Activated CD4-positive, alpha-beta T cell treated with anti-CD3 and anti-CD28 coated beads, Interleukin-2, amount 10 ng/mL, durations not matched to agents 7 days and 5 days (primary cell): ENCODE results near the gene MEGF6. TPM values are rescaled to one million over a fixed set of nuclear protein-coding genes. Genes with fewer than 3 reads are reported as not detected.
"Not testable (repeated sequence)": the region's sequence is repeated elsewhere in the genome, so short reads cannot be mapped to it uniquely, and the experiment has no call there.

Experiments used
- CTCF ChIA-PET: fragments of 350-600 bp; sonication (Branson Sonifier 250); formaldehyde crosslinking; loops from one replicate; lab custom pipeline; 2021; ENCODE audit warnings: antibody characterized with exemption; lab: Charles Lee
- POLR2A ChIA-PET: fragments of 350-600 bp; sonication (Branson Sonifier 250); formaldehyde crosslinking; loops from one replicate; lab custom pipeline; 2021; ENCODE audit warnings: antibody characterized with exemption; lab: Charles Lee
- DNase-seq: peaks from one replicate; pipeline ENCODE4 v3.0.0-alpha.2; 2020
- H3K27ac Mint-ChIP-seq: one replicate; pipeline ENCODE4 v1.8.0; 2021; ENCODE audit warnings: mild to moderate bottlenecking, moderate library complexity, mixed read lengths
- H3K27me3 Mint-ChIP-seq: one replicate; pipeline ENCODE4 v1.8.0; 2021; ENCODE audit warnings: mixed read lengths
- H3K36me3 Mint-ChIP-seq: one replicate; pipeline ENCODE4 v1.8.0; 2021; ENCODE audit warnings: low read depth, mixed read lengths
- H3K4me1 Mint-ChIP-seq: one replicate; pipeline ENCODE4 v1.8.0; 2021; ENCODE audit warnings: mixed read lengths
- H3K4me3 Mint-ChIP-seq: one replicate; pipeline ENCODE4 v1.8.0; 2021; ENCODE audit warnings: mild to moderate bottlenecking, moderate library complexity, mixed read lengths
- H3K9me3 Mint-ChIP-seq: one replicate; pipeline ENCODE4 v1.8.0; 2021; ENCODE audit warnings: mixed read lengths
- total RNA-seq, 2 experiments: library from RNA; stranded (reverse); gene quantifications; one replicate each; pipeline ENCODE4 v1.2.3, GENCODE V29; 2021

MEGF6 gene
- total RNA-seq, 2 experiments from 2014 or later, result 20.7 to 26.6 TPM

DNA sequence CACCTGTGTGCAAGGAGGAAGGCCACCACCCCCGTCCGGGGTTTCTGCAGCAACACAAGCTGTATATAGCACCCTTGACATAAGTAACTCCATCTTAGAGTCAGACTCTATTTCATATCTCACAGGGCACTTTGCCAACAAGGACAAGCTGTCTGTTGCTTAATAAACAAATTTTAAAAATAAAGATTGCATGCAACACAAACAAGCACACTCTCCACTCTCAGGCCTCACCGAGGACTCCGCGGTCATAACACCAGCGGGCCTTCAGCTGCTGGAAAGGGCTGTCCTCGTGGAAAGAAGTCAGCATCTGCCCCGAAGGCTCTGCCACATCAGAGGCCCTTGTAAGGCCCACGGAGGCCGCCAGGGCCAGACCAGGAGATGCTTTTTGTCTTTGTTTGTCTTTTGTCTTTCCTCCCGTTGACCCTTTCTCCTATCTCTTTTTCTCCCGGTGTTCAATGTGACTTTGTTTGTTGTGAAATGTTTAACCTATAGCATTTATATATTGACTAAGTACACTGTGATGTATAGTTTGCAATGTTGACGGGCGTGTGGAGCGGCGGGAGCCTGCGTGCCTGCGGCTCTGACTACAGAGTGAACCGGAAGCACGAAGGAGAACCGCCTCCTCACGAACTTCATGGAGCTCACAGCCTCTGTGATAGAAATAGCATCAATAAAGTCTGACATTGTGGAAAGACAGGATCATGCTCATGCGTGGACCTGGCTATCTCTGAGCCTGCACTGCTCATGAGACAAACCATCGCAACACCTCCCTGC is 24.1 kb downstream of the MEGF6 start:
- H3K4me1 Mint-ChIP-seq, result no peaks in the 10 kb centered on the region
- H3K27me3 Mint-ChIP-seq, result no peaks in the 10 kb centered on the region
- no peak overlapping the region for H3K27ac Mint-ChIP-seq
- POLR2A ChIA-PET, result no interaction called here
- H3K4me3 Mint-ChIP-seq, result no peak overlapping the region
- CTCF ChIA-PET, result no interaction called here
- H3K9me3 Mint-ChIP-seq, result peaks cover 7% of the 10 kb centered on the region
- H3K36me3 Mint-ChIP-seq, result no peaks in the 10 kb centered on the region
- no peak for DNase-seq

- no peak for DNase-seq
- Mint-ChIP-seq H3K9me3 (peaks cover 7% of the 10 kb centered on the region), H3K36me3 (no peaks in the 10 kb centered on the region), H3K27ac (no peak overlapping the region), H3K4me1 (no peaks in the 10 kb centered on the region), H3K27me3 (no peaks in the 10 kb centered on the region), H3K4me3 (no peak overlapping the region)
- ChIA-PET POLR2A (no interaction called here), CTCF (no interaction called here)
These were observed 25.3 kb downstream of the MEGF6 start for GRCh38 chr1:3585940-3586568.

GRCh38 chr1:3585353-3585868 is 25.9 kb downstream of the MEGF6 start:
- H3K27me3 Mint-ChIP-seq, H3K4me3 Mint-ChIP-seq, H3K4me1 Mint-ChIP-seq, POLR2A ChIA-PET, CTCF ChIA-PET, DNase-seq, H3K9me3 Mint-ChIP-seq, H3K27ac Mint-ChIP-seq, H3K36me3 Mint-ChIP-seq: not testable (repeated sequence)

DNA sequence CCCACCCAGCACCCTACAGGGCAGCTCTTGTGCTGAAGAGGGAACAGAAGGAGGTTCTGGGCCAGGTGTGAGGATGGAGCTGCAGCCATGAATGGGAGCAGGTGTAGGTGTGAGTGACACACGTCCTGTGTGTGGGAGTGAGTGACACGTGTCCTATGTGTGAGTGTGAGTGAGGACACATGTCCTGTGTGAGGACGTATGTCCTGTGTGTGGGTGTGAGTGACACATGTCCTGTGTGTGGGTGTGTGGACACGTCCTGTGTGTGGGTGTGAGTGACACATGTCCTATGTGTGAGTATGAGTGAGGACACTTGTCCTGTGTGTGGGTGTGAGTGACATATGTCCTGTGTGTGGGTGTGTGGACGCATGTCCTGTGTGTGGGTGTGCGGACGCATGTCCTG is 26.4 kb downstream of the MEGF6 start:
- no peak for DNase-seq
- Mint-ChIP-seq H3K9me3 (peaks cover 7% of the 10 kb centered on the region), H3K36me3 (no peaks in the 10 kb centered on the region), H3K4me3 (no peak overlapping the region), H3K27ac (no peak overlapping the region), H3K4me1 (no peaks in the 10 kb centered on the region), H3K27me3 (no peaks in the 10 kb centered on the region)
- ChIA-PET POLR2A (no interaction called here), CTCF (no interaction called here)

- POLR2A ChIA-PET, H3K27ac Mint-ChIP-seq, H3K4me3 Mint-ChIP-seq, CTCF ChIA-PET, DNase-seq, H3K9me3 Mint-ChIP-seq, H3K27me3 Mint-ChIP-seq, H3K4me1 Mint-ChIP-seq, H3K36me3 Mint-ChIP-seq: not testable (repeated sequence)
These were observed 27.6 kb downstream of the MEGF6 start for GRCh38 chr1:3583751-3584150.

DNA sequence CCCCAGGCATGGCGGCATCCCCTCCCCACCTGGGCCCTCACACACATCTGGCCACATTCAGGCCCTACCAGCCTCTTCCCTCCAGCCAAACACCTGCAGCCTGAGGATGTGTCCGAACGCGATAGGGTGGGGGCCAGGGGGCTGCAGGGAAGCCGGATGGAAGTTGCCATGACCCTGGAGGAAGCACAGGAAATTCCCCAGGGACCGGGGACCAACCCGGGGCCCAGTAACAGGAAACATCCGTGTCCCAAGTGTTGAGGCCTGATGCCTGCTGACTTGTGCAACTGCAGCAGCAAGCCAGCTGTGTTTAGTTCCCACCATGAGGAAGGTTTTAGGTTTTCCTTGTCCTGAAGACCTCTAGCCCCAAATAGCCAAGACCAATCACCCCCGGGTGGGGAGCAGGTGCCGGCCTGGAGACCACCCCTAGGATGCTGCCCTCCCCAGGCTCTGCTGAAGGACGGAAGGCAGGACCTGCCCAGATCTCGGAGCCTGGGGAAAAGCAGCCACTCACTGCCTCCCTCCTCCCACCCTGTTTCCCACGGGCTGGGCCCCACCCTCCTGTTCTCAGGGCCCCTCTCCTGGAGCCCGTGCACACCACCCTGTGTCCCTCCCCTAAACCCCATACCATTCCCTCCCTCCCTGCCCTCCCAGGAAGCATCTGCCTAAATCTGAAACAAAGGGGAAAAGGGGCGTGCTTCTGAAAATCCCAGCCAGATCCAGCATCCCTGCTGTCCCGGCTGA is 29.8 kb downstream of the MEGF6 start:
- H3K36me3 Mint-ChIP-seq, result no peaks in the 10 kb centered on the region
- no peaks in the 10 kb centered on the region for H3K4me1 Mint-ChIP-seq
- no peak overlapping the region for H3K4me3 Mint-ChIP-seq
- H3K27me3 Mint-ChIP-seq, result no peaks in the 10 kb centered on the region
- ChIA-PET POLR2A (no interaction called here), CTCF (no interaction called here)
- DNase-seq, result no peak
- H3K9me3 Mint-ChIP-seq, result peaks cover 7% of the 10 kb centered on the region
- H3K27ac Mint-ChIP-seq, result no peak overlapping the region

DNA sequence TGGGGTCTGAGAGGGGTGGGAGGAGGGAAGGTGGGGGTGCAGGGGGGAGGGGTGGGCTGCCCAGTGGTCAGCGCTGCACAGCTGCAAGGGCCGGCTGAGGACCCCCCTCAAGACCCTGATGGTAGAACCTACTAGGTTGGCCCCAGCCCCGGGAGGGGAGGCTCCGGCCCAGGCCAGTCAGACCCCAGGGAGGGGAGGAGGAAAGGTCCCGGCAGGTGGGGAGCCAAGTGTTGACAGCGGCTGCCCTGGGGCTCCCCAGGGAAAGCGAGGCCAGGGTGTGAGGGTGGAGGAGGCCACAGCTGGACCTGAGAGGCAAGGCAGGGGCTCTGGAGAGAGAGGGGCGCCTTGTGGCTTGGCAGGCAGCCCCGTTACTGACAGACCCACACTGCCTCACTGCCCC is 31.1 kb downstream of the MEGF6 start:
- Mint-ChIP-seq H3K36me3 (no peaks in the 10 kb centered on the region), H3K4me1 (no peaks in the 10 kb centered on the region), H3K27me3 (no peaks in the 10 kb centered on the region), H3K27ac (no peak overlapping the region), H3K4me3 (no peak overlapping the region), H3K9me3 (peaks cover 7% of the 10 kb centered on the region)
- POLR2A ChIA-PET, result no interaction called here
- CTCF ChIA-PET, result no interaction called here
- no peak for DNase-seq

DNA sequence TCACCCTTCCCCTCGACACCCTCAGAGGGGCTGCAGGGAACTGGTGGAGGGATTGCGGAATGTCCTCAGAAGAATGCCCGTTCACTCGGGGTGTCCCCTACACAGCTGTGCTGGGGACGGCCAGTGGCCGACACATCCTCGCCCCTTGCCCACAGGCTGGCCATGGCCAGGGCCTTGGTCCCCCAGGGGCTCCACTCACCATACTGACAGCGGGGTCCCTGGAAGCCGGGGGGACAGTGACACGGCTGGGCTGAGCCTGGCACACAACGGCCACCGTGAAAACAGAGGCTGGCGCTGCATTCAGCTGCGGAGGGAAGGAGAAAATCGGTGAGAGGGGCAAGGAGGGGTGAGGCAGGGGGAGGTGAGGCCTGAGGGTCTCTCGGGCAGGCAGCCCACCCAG is 31.7 kb downstream of the MEGF6 start:
- CTCF ChIA-PET, result no interaction called here

DNA sequence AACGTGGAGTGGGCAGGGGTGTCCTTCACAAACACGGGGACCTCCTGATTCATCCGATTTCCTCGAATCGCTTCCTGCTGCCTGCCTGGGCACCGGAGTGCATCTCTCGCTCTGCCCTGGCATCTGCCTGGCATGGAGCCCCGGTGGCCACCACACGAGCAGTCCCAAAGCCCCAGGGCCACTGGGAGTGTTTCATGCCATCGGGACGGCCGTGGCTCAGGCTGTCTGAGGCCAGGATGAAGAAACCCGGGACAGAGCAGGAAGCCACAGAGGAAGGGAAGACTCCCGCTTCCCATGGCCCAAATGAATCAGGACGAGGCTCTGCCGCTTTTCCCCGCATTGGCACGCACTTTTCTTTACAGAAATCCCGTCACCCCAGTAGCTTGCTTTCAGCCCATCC is 32.4 kb downstream of the MEGF6 start:
- no peak overlapping the region for H3K4me3 Mint-ChIP-seq
- DNase-seq, result no peak
- CTCF ChIA-PET, result no interaction called here
- H3K4me1 Mint-ChIP-seq, result no peaks in the 10 kb centered on the region
- POLR2A ChIA-PET, result no interaction called here
- no peaks in the 10 kb centered on the region for H3K36me3 Mint-ChIP-seq
- no peaks in the 10 kb centered on the region for H3K27me3 Mint-ChIP-seq
- H3K9me3 Mint-ChIP-seq, result peaks cover 4% of the 10 kb centered on the region
- peak overlapping the region; percentile 54 for H3K27ac Mint-ChIP-seq

More for the DNA sequence above, 31.7 kb downstream of the MEGF6 start:
- POLR2A ChIA-PET, result no interaction called here
- Mint-ChIP-seq H3K9me3 (peaks cover 7% of the 10 kb centered on the region), H3K27ac (no peak overlapping the region), H3K36me3 (no peaks in the 10 kb centered on the region), H3K4me1 (no peaks in the 10 kb centered on the region), H3K4me3 (no peak overlapping the region), H3K27me3 (no peaks in the 10 kb centered on the region)
- no peak for DNase-seq

DNA sequence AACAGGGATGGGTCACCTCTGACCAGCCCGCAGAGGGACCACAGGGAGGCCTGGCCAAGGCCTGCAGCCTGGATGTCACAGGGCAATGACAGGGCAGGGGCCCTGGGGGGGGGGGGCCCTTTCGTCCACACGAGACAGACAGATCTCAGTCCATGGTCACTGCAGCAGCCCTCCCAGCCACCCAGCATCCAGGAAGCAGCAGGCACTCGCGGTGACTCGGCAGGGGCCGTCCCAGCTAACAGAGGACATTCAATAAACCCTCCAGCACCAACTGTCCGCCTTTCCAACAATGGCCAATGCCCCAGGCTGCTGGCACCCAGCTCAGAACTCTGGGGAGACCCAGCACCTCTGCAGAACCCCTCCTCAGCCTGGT is 32.9 kb downstream of the MEGF6 start:
- ChIA-PET CTCF (no interaction called here), POLR2A (no interaction called here)
- no peaks in the 10 kb centered on the region for H3K27me3 Mint-ChIP-seq
- peaks cover 4% of the 10 kb centered on the region for H3K9me3 Mint-ChIP-seq
- H3K27ac Mint-ChIP-seq, result no peak overlapping the region
- no peaks in the 10 kb centered on the region for H3K4me1 Mint-ChIP-seq
- no peaks in the 10 kb centered on the region for H3K36me3 Mint-ChIP-seq
- no peak overlapping the region for H3K4me3 Mint-ChIP-seq
- DNase-seq, result no peak

DNA sequence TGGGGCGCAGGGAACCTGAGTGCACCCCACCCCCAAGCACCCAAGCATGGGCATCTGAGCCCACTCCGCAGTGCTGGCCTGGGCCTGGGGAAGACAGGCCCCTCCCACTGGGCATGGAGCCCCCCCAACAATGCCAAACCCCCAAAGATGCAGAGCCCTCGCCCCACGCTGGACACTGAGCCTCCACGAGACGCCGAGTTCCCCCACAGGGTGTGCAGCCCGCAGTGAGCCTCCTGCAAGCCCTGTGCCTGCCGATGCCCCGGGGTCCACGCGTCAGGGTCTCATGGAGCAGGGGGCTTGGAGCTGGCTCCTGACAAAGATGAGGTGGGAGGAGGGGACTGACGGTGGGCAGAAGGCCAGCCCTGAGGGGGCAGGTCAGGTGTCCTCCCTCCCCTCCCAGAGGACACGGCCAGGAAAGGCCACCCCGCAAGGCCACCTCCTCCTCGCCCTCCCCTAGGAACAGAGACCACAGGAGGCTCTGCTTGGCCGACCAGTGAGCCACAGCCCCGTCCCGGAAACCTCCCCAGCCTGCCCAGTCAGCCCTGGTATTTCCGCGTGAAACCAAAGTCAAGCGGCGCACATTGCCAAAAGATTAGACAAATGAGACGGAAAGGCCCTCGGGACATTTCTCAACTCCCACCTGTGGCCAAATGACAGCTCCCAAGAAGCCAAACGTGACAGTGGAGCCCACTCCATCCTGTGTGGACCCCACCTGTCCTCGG is 33.4 kb downstream of the MEGF6 start:
- CTCF ChIA-PET, result no interaction called here
- no peaks in the 10 kb centered on the region for H3K27me3 Mint-ChIP-seq
- no peaks in the 10 kb centered on the region for H3K4me1 Mint-ChIP-seq
- no peak overlapping the region for H3K4me3 Mint-ChIP-seq
- POLR2A ChIA-PET, result interaction anchor here (0.6 kb wide), 1 partner anchor 41 kb away, joined by 7 read pairs; no protein-coding TSS in a partner anchor
- no peak for DNase-seq
- no peaks in the 10 kb centered on the region for H3K36me3 Mint-ChIP-seq
- no peak overlapping the region for H3K27ac Mint-ChIP-seq
- peaks cover 4% of the 10 kb centered on the region for H3K9me3 Mint-ChIP-seq

DNA sequence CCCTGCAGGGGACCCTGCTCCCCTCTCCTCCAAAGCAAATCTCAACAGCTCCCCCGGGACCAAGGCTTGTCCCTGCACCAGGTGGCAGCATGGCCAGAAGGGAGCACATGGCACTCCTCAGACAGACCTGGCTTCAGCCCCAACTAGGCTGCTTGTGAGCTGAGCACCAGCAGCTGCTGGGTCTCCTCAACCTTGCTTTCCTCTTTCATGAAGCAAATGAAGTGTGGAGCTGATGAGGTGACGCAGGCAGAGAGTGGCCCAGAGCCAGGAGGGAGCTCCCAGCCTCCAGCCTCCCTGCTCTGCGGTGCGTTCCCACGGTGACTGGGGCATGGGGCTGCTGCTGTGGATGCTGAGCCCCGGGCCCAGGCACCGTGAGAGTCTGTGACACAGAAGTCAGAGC is 34.0 kb downstream of the MEGF6 start:
- POLR2A ChIA-PET, result interaction anchor here (0.6 kb wide), 1 partner anchor 41 kb away, joined by 7 read pairs; no protein-coding TSS in a partner anchor
- CTCF ChIA-PET, result no interaction called here
- no peak overlapping the region for H3K4me3 Mint-ChIP-seq
- H3K9me3 Mint-ChIP-seq, result no peaks in the 10 kb centered on the region
- no peaks in the 10 kb centered on the region for H3K4me1 Mint-ChIP-seq
- H3K27me3 Mint-ChIP-seq, result no peaks in the 10 kb centered on the region
- H3K27ac Mint-ChIP-seq, result no peak overlapping the region
- no peak for DNase-seq
- H3K36me3 Mint-ChIP-seq, result no peaks in the 10 kb centered on the region
